Activated naive CD8-positive, alpha-beta T cell treated with anti-CD3 and anti-CD28 coated beads for 36 hours (primary cell): ENCODE measurements around the gene SLC34A3. TPM values are rescaled to one million over a fixed set of nuclear protein-coding genes. Genes with fewer than 3 reads are reported as not detected.
A peak's percentile ranks its signal among the peaks of the same experiment; 100 is the strongest.

Experiments used
- DNase-seq: peaks from one replicate; pipeline ENCODE4 v3.0.0; 2021
- H3K27ac Mint-ChIP-seq: one replicate; pipeline ENCODE4 v1.8.0; 2022; ENCODE audit warnings: mild to moderate bottlenecking, moderate library complexity, mixed read lengths
- H3K27me3 Mint-ChIP-seq: one replicate; pipeline ENCODE4 v1.8.0; 2022; ENCODE audit warnings: mild to moderate bottlenecking, mixed read lengths
- H3K36me3 Mint-ChIP-seq: one replicate; pipeline ENCODE4 v1.8.0; 2021; ENCODE audit warnings: mild to moderate bottlenecking, mixed read lengths
- H3K4me1 Mint-ChIP-seq: one replicate; pipeline ENCODE4 v1.8.0; 2021; ENCODE audit warnings: mixed read lengths
- H3K4me3 Mint-ChIP-seq: one replicate; pipeline ENCODE4 v1.8.0; 2022; ENCODE audit warnings: mild to moderate bottlenecking, moderate library complexity, mixed read lengths
- H3K9me3 Mint-ChIP-seq: one replicate; pipeline ENCODE4 v1.8.0; 2022; ENCODE audit warnings: mixed read lengths
- total RNA-seq, 2 experiments: library from RNA; stranded (reverse); gene quantifications; one replicate each; pipeline ENCODE4 v1.2.3, GENCODE V29; 2021

SLC34A3 gene
- total RNA-seq, 2 experiments from 2014 or later: not detected

DNA sequence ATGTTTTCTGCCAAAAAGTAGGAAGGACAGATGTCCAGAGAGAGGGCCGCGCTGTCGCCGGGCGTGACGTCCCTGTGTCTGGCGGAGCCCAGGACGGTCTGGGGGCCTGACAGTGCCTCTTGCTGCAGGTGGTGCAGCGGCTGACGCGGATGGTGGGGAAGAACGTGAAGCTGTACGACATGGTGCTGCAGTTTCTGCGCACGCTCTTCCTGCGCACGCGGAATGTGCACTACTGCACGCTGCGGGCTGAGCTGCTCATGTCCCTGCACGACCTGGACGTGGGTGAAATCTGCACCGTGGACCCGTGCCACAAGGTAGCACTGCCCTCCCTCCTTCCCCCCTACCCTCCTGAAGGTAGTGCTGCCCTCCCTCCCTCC lies 32.2 kb downstream of the SLC34A3 start:
- no peaks in the 10 kb centered on the region for H3K27me3 Mint-ChIP-seq
- peaks cover 24% of the 10 kb centered on the region for H3K36me3 Mint-ChIP-seq
- no peaks in the 10 kb centered on the region for H3K9me3 Mint-ChIP-seq
- no peaks in the 10 kb centered on the region for H3K4me1 Mint-ChIP-seq
- no peak for DNase-seq
- no peak overlapping the region for H3K27ac Mint-ChIP-seq
- no peak overlapping the region for H3K4me3 Mint-ChIP-seq

- Mint-ChIP-seq H3K36me3 (peaks cover 27% of the 10 kb centered on the region), H3K27me3 (no peaks in the 10 kb centered on the region), H3K4me3 (no peak overlapping the region), H3K4me1 (no peaks in the 10 kb centered on the region), H3K9me3 (no peaks in the 10 kb centered on the region), H3K27ac (no peak overlapping the region)
- DNase-seq: no peak
Observed at GRCh38 chr9:137263506-137263905, 32.8 kb downstream of the SLC34A3 start.

DNA sequence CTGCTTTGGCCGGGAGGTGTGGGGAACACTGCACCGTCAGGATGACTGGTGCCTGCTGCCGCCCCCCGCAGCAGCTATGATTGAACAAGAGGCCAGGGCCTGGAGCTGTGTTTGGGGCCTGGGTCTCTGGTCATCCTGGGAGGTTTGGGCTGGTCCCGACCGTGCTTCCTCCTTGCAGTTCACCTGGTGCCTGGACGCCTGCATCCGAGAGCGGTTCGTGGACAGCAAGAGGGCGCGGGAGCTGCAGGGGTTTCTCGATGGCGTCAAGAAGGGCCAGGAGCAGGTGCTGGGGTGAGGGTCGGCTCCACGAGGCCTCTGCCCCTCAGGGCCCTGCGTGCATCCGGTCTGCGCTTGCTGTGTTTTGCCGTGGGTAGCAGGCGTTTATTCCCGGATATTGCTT lies 33.4 kb downstream of the SLC34A3 start:
- Mint-ChIP-seq H3K27ac (no peak overlapping the region), H3K4me1 (no peaks in the 10 kb centered on the region)

DNA sequence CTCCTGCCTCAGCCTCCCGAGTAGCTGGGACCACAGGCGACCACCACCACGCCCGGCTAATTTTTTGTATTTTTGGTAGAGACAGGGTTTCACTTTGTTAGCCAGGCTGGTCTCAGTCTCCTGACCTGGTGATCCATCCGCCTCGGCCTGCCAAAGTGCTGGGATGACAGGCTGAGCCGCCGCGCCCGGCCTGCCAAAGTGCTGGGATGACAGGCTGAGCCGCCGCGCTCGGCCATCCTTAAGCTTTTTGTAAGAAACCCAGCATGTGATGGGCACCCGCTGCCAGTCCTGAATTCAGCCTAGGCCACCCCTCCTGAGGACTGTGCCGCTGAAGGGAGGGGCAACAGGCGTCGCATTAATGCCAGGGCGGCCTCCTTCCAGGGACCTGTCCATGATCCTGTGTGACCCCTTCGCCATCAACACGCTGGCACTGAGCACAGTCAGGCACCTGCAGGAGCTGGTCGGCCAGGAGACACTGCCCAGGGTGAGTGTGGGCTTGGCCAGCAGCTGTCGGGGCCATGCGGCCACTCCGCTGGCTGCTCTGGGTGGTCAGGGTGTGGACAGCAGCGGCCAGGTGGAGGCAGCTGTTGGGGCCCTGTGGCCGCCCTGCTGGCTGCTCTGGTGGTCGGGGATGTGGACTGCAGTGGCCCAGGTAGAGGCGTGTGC lies 34.9 kb downstream of the SLC34A3 start:
- Mint-ChIP-seq H3K27me3 (no peaks in the 10 kb centered on the region), H3K27ac (no peak overlapping the region), H3K9me3 (no peaks in the 10 kb centered on the region), H3K36me3 (peaks cover 32% of the 10 kb centered on the region), H3K4me3 (no peak overlapping the region), H3K4me1 (no peaks in the 10 kb centered on the region)
- no peak for DNase-seq

More for the DNA sequence above, 33.4 kb downstream of the SLC34A3 start:
- Mint-ChIP-seq H3K27me3 (no peaks in the 10 kb centered on the region), H3K9me3 (no peaks in the 10 kb centered on the region), H3K4me3 (no peak overlapping the region), H3K36me3 (peaks cover 27% of the 10 kb centered on the region)
- DNase-seq: no peak

- no peaks in the 10 kb centered on the region for H3K9me3 Mint-ChIP-seq
- no peak for DNase-seq
- H3K27me3 Mint-ChIP-seq: no peaks in the 10 kb centered on the region
- H3K27ac Mint-ChIP-seq: no peak overlapping the region
- H3K4me3 Mint-ChIP-seq: no peak overlapping the region
- peaks cover 32% of the 10 kb centered on the region for H3K36me3 Mint-ChIP-seq
- peaks cover under 1% of the 10 kb centered on the region for H3K4me1 Mint-ChIP-seq
Observed at GRCh38 chr9:137266162-137266527, 35.4 kb downstream of the SLC34A3 start.

GRCh38 chr9:137266585-137267453 lies 36.1 kb downstream of the SLC34A3 start:
- no peak for DNase-seq
- Mint-ChIP-seq H3K27me3 (no peaks in the 10 kb centered on the region), H3K4me1 (peaks cover 5% of the 10 kb centered on the region), H3K27ac (no peak overlapping the region), H3K4me3 (no peak overlapping the region), H3K9me3 (no peaks in the 10 kb centered on the region), H3K36me3 (peaks cover 32% of the 10 kb centered on the region)

DNA sequence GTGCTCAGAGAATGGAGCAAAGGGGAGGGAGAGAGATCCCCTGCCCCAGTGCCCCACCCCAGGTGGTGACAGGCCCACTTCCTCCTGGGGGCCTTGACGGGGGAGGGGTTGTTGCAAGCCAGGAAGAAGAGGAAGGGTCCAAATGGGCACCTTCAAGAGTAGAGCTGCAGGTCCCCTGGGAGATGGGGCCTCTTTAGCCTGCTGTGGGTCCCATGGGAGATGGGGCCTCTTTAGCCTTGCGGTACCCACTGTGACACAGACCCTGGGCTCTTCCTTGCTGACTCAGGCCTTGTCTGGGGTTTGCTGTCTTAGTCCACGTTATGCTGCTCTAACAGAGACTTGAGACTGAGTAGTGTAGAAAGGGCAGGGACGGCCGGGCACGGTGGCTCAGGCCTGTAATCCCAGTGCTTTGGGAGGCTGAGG lies 37.2 kb downstream of the SLC34A3 start:
- H3K4me3 Mint-ChIP-seq: no peak overlapping the region
- peaks cover 5% of the 10 kb centered on the region for H3K4me1 Mint-ChIP-seq
- peaks cover 31% of the 10 kb centered on the region for H3K36me3 Mint-ChIP-seq
- no peaks in the 10 kb centered on the region for H3K27me3 Mint-ChIP-seq
- no peak overlapping the region for H3K27ac Mint-ChIP-seq
- H3K9me3 Mint-ChIP-seq: no peaks in the 10 kb centered on the region
- no peak for DNase-seq

GRCh38 chr9:137268538-137269201 lies 38.0 kb downstream of the SLC34A3 start:
- DNase-seq: no peak
- Mint-ChIP-seq H3K27me3 (no peaks in the 10 kb centered on the region), H3K36me3 (peaks cover 28% of the 10 kb centered on the region), H3K4me3 (no peak overlapping the region), H3K9me3 (no peaks in the 10 kb centered on the region), H3K4me1 (peaks cover 5% of the 10 kb centered on the region), H3K27ac (no peak overlapping the region)

DNA sequence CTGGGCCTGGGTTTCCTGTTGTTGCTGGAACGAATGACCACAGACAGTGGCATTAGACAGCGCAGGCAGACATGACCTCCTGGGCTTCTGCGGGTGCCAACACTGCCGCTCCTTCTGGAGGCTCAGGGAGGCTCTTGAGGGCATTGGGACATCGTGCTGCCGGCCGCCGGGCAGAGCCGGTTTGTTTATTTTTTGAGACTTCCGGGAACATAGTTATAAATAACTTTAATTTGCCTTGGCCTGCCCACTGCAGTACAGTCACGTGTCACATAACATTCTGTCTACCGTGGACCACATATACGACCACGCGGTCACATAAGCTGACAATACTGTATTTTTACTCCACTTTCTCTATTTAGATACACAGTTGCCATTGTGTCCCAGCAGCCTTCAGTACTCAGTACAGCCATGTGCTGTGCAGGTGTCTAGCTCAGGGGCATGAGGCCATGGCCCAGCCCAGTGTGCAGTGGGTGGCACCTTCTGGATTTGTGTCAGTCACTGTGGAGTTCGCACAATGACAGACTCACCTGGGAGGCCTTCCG lies 38.6 kb downstream of the SLC34A3 start:
- Mint-ChIP-seq H3K27ac (no peak overlapping the region), H3K36me3 (peaks cover 26% of the 10 kb centered on the region), H3K9me3 (no peaks in the 10 kb centered on the region), H3K4me1 (peaks cover 5% of the 10 kb centered on the region), H3K4me3 (no peak overlapping the region), H3K27me3 (no peaks in the 10 kb centered on the region)
- DNase-seq: no peak

GRCh38 chr9:137270929-137271695 lies 40.4 kb downstream of the SLC34A3 start:
- H3K4me3 Mint-ChIP-seq: peak overlapping the region; percentile 27
- H3K27me3 Mint-ChIP-seq: peaks cover 4% of the 10 kb centered on the region
- DNase-seq: peak; percentile 50
- peaks cover 8% of the 10 kb centered on the region for H3K4me1 Mint-ChIP-seq
- no peaks in the 10 kb centered on the region for H3K9me3 Mint-ChIP-seq
- H3K36me3 Mint-ChIP-seq: peaks cover 26% of the 10 kb centered on the region
- peak overlapping the region; percentile 28 for H3K27ac Mint-ChIP-seq

DNA sequence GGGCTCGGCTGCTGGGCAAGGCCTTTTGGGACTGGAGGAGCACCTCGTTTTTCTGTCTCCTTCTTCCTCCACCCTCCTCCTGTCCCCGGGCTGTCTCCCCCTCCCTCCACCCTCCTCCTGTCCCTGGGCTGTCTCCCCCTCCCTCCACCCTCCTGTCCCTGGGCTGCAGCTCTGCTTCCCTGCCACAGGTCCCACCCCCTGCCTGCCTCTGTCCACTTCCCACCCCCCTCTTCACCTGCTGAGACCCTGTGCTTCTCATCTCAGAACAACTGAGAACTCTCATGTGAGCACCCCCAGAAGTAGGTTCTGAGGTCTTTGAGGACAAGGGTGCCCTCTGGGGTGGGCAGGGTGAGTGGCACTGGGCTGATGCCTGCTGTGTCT lies 41.0 kb downstream of the SLC34A3 start:
- H3K4me3 Mint-ChIP-seq: no peak overlapping the region
- peak overlapping the region; percentile 28 for H3K27ac Mint-ChIP-seq
- DNase-seq: no peak
- H3K9me3 Mint-ChIP-seq: no peaks in the 10 kb centered on the region
- peaks cover 26% of the 10 kb centered on the region for H3K36me3 Mint-ChIP-seq
- peaks cover 9% of the 10 kb centered on the region for H3K4me1 Mint-ChIP-seq
- peaks cover 7% of the 10 kb centered on the region for H3K27me3 Mint-ChIP-seq

DNA sequence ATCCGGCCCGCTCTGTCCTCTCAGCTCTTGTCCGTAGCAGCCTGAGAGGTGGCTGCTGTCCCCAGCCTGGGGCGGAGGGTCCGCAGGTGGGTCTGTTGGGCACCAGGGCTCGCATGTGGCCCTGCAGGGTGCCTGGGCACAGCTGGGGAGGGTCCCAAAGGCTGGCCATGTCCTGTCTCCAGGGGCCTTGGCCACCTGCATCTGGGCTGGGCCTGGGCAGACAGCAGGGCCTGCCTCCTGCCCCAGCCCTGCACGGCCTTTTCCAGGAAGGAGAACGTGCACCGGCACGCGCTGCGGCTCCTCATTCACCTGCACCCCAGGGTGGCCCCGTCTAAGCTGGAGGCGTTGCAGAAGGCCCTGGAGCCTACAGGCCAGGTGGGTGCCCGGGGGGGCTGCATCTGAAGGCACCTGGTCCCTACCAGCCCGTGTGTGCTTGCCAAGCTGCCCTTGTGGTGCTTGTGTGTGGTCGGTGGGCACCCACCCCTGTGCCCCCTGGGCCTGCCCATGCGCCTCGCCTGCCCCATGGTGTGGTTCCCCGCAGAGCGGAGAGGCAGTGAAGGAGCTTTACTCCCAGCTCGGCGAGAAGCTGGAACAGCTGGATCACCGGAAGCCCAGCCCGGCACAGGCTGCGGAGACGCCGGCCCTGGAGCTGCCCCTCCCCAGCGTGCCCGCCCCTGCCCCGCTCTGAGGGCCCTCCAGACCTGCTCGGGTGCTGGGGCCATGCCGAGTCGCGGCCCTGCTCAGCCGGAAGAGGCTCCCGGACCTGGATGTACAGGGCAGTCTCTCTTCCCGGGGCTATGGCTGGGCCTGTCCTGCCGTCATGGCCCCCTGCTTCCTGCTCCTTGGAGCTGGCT lies 41.8 kb downstream of the SLC34A3 start:
- DNase-seq: no peak
- Mint-ChIP-seq H3K27ac (no peak overlapping the region), H3K9me3 (no peaks in the 10 kb centered on the region), H3K4me3 (no peak overlapping the region), H3K4me1 (peaks cover 14% of the 10 kb centered on the region), H3K27me3 (peaks cover 11% of the 10 kb centered on the region), H3K36me3 (peaks cover 24% of the 10 kb centered on the region)

- Mint-ChIP-seq H3K36me3 (peaks cover 17% of the 10 kb centered on the region), H3K9me3 (no peaks in the 10 kb centered on the region), H3K4me3 (no peak overlapping the region), H3K4me1 (peaks cover 14% of the 10 kb centered on the region), H3K27me3 (peaks cover 11% of the 10 kb centered on the region), H3K27ac (no peak overlapping the region)
- no peak for DNase-seq
Observed at GRCh38 chr9:137273095-137273490, 42.4 kb downstream of the SLC34A3 start.
